AG04450 (cell line): Measurements from ENCODE around the gene MYBPC3. TPM values are rescaled to one million over a fixed set of nuclear protein-coding genes. Genes with fewer than 3 reads are reported as not detected.

Experiments used
- CTCF ChIA-PET: fragments of 300-600, 350-600 bp; formaldehyde crosslinking; extraction: SDS; loops from one replicate; lab custom pipeline; 2022; ENCODE audit warnings: antibody characterized with exemption, inconsistent platforms; lab: Charles Lee
- POLR2A ChIA-PET: fragments of 350-600 bp; formaldehyde crosslinking; extraction: SDS; loops from one replicate; lab custom pipeline; 2021; ENCODE audit warnings: antibody characterized with exemption, inconsistent platforms; lab: Yijun Ruan, JAX
- DNase-seq: peaks from one replicate; pipeline ENCODE4 v3.0.0-alpha.2; 2011; ENCODE audit warnings: low read depth, low spot score
- H3K27ac ChIP-seq: one replicate; pipeline ENCODE4 v1.5.1; 2012; ENCODE audit warnings: low read depth, low read length, control low read depth
- H3K27me3 ChIP-seq: one replicate; pipeline ENCODE4 v1.6.0; 2012; ENCODE audit warnings: low read length; ENCODE audit not compliant: control insufficient read depth, insufficient read depth
- H3K4me3 ChIP-seq: 2 replicates; pipeline ENCODE4 v1.5.1; 2011; ENCODE audit warnings: mild to moderate bottlenecking, low read depth, low read length, control low read depth
- H3K9me3 ChIP-seq: 2 replicates; pipeline ENCODE4 v1.5.1; 2012; ENCODE audit warnings: low read length; ENCODE audit not compliant: control insufficient read depth, insufficient read depth
- CTCF ChIP-seq: IDR thresholded peaks from 2 replicates; pipeline ENCODE4 v1.5.1; 2011; ENCODE audit warnings: low read depth, low read length, control low read depth, inconsistent platforms
- polyA plus RNA-seq: library from polyadenylated mRNA; depleted of rRNA; stranded (reverse); fragments of >200 nt; gene quantifications from 2 replicates; pipeline ENCODE4 v1.2.3, GENCODE V29; 2011

Gene MYBPC3
- polyA plus RNA-seq, 1 experiment: not detected

GRCh38 chr11:47398011-47398410 lies 45.5 kb upstream of the MYBPC3 start:
- Histone ChIP-seq H3K9me3 (no peaks in the 10 kb centered on the region; the same call in 1 of the 2 replicates), H3K27me3 (no peaks in the 10 kb centered on the region), H3K4me3 (no peak overlapping the region), H3K27ac (no peak overlapping the region)
- CTCF ChIA-PET: interaction anchor here (3.3 kb wide), 1 partner anchor 24 kb away, joined by 24 read pairs; no protein-coding TSS in a partner anchor
- DNase-seq: no peak
- no peak for TF ChIP-seq CTCF
- POLR2A ChIA-PET: no interaction called here

- DNase-seq: no peak
Measured at GRCh38 chr11:47396049-47396320, 43.5 kb upstream of the MYBPC3 start.

GRCh38 chr11:47395223-47396048 lies 42.9 kb upstream of the MYBPC3 start:
- CTCF ChIA-PET: no interaction called here
- H3K9me3 ChIP-seq: no peaks in the 10 kb centered on the region; the same call in 1 of the 2 replicates
- DNase-seq: no peak
- TF ChIP-seq CTCF: no peak
- no peaks in the 10 kb centered on the region for H3K27me3 ChIP-seq
- no peak overlapping the region for H3K27ac ChIP-seq
- POLR2A ChIA-PET: no interaction called here
- H3K4me3 ChIP-seq: no peak overlapping the region

More at GRCh38 chr11:47396049-47396320, 43.5 kb upstream of the MYBPC3 start:
- no peaks in the 10 kb centered on the region for H3K27me3 ChIP-seq
- H3K9me3 ChIP-seq: no peaks in the 10 kb centered on the region; the same call in 1 of the 2 replicates
- ChIA-PET CTCF (no interaction called here), POLR2A (no interaction called here)
- TF ChIP-seq CTCF: no peak
- H3K4me3 ChIP-seq: no peak overlapping the region
- no peak overlapping the region for H3K27ac ChIP-seq

GRCh38 chr11:47394322-47395222 lies 42.1 kb upstream of the MYBPC3 start:
- TF ChIP-seq CTCF: no peak
- ChIA-PET CTCF (interaction anchor here (3.4 kb wide), 1 partner anchor 20 kb away, joined by 31 read pairs; no protein-coding TSS in a partner anchor), POLR2A (no interaction called here)
- no peak for DNase-seq
- no peak overlapping the region for H3K27ac ChIP-seq
- H3K27me3 ChIP-seq: no peaks in the 10 kb centered on the region
- H3K9me3 ChIP-seq: no peaks in the 10 kb centered on the region; the same call in 1 of the 2 replicates
- H3K4me3 ChIP-seq: no peak overlapping the region
